CMK (cell line): ENCODE data around the gene ZNF174.

Source experiments
- DNase-seq: peaks from one replicate; pipeline ENCODE4 v3.0.0-alpha.2; 2010; ENCODE audit warnings: low read depth

ZNF174 gene

DNA sequence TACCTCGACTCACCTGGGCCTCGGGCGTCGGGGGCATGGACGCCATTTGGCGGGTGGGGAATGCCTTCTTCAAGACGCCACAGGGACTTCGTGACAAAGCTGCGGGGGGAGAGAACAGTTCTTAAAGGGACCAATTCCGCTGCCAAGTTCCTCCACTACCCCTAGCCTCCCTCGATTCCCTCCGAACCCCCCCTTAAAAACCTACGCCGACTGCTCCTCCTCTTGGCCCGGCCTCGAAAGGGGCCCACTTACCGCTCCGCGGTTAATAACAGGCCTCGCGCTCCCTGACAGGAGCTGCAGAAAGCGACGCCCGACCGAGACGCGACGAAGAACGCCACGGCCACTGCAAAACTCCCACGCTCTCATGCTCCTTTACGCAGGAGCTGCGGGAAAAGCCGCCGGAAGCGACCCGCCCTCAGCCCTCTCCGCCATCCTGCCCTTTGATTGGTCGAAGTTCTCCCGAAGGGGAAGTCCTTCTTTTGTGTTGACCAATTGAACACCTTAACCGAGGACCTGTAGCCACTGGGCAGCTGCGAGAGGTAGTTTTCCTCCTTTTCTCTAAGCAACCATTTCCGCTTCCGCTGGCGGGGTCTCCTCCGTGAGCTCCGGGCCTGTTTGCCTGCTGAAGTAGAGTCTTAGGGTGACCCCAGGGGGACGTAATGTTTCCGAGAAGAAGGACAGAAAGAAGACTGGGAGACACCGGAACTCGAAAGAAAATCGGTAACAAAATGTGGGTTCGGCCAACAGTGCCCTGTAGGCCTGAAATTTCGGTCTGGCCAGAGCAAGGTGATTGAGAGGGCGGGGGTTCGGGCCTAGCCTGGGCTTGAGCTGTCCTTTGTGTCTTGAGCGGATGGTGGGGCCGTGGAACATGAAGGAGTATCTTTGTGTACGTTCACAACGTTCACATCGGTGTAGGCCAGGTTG is 42.4 kb downstream of the ZNF174 start, which contains the start of the genes NAA60 and ZNF597:
TSS of gene NAA60 (plus strand) at position 573 of the 924 bp plus-strand sequence. CDS start 32,548 bp downstream, outside the sequence.
TSS of gene ZNF597 (minus strand) at position 397 of the 924 bp plus-strand sequence. CDS start at position 46, 351 bp downstream.
- DNase-seq: peak; percentile 77

DNA sequence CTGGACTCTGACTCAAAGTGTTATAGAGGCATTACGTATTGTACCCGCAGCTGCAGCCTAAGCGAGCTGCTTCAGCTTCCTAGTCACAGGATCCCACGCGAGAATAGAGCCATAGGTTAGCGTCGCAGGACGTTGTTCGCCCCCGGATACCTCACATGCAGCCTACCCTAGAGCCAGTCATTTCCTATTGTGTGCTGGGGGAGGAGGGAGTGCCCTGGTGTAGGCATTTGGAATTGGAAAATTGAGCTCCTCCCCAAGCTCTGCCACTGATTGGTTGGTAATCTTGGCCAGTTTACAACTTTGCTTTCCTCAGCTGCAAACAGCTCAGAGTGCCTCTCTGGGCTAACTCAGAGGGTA is 43.0 kb downstream of the ZNF174 start:
- DNase-seq: no peak

DNA sequence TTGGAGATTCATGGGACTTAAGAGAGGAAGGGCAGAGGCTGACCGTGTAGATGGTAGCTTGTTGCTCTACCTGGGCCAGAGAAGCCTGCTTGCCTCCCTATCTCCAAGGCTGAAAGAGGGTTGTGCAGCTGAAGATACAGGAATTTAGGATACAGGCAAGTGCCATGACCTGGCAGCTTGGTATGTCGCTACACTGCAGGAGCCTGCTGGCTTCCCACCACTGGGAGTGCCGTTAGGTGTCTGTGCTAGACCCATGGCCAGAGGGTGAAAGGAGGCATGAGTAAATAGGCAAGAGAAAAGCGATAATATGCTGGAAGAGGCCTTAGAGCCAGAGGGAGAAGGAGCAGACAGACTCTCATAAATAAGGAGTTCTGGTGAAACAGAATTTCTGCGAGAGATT is 53.1 kb downstream of the ZNF174 start:
- DNase-seq: no peak

DNA sequence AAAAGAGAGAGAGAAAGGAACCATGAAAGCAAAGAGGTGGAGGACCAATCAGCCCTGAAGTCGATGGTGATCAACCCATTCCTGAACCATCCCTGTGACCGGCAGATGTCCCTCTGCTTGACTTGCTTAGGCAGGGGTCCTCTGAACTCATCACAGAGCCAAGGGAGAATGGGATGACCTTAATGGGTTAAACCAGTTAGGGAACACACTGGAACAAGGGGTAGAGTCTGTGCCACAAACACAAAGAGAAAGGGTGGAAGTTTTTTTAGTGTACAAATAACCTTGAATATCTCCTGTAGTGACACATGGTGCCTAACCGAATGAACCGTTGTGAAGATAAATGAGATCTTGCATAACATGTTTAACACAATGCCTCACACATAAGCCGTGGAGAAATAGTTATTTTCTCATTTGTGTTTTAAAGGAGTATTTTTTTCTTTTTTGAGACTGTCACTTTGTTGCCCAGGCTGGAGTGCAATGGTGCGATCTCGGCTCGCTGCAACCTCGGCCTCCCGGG is 53.7 kb downstream of the ZNF174 start:
- DNase-seq: no peak

DNA sequence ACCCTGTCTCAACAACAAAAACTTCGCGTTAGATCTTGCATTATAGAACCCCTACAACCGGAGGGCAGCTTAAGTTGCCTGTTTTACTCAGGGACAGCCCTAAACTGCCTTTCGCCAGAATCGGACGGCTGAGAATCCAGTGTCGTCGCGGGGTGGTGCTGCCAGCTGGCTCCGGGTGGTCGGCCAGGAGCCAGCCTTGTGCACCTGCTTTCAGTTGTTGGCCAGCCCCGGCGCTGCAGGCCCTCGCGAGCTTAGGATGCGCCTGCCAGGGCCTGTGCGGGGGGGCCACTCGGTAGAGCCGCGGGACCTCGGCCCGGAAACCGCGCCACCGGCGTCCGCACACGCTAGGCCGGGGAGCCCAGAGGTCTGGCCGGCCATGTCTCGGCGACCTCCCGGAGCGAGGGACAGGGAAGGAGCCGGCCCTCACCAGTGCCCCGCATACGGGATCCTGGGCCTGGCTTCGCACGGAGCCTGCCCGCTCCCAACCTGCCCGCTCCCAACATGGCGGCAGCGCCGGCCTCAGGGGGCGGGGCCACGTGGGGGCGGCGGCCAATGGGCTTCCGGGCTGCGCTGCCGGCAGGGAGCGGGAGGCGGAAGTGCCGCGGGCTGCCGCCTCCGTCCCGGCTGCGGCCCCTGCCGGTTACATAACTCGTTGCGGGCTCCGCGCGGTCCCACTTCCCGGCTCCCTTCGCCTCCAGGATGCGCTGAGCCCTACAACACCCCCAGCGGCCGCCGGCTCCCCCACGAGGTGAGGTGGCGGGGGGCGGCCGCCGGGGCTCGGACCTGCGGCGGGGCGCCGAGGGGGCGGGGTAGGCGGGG is 56.6 kb downstream of the ZNF174 start:
- DNase-seq: peak; percentile 81

DNA sequence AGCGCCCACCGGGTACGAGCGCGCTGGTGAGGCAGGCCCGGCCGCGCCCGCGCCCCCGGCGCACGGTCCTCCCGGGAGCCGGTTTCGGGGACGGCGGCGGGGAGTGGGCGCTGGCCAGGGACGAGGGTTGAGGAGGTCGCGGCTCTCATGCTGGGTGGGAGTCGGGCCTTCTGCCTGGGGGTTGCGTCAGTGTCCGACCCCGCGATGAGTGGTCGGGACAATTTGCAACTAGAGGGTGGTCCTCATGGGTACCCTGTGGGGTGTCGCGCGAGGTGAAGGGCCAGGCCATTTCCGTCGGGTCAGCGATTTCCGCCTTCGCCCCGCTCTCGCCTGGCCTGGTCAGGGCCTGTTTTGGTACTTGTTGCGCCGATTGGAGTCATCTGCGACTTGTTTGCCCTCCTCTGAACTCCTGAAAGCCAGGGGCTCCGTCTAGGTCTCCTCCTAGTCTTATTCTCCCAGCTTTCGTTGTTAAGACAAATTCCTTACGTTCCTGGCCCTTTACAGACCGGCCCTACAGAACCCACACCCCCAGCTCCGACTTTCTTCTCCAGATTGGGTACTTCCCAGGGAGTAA is 57.4 kb downstream of the ZNF174 start:
- no peak for DNase-seq

DNA sequence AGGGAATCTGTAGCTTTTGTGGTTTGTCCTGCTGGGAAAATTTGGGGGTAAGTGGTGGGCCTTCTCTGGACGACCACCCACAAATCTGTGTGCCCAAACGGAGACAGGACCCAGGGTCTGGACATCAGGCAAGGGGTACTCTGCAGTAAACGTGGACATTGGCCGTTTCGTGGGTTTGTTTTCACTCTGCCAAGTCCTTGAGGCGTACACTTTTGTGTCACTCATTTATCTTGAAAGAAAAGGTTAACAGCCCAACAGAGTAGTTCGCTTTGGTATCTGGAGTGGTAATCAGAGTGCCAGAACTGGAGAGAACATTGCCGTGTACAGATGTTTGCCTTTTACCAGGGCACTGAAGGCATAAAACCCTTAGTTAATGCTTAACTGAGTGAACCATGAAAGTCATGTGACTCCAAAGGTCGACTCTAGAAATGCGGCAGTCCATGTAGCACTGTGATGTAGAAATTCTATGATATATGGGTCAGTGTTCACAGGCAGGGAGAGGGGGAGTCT is 57.9 kb downstream of the ZNF174 start:
- no peak for DNase-seq
